Spinal cord (tissue), 10 donors: ENCODE measurements around the gene PREX1. TPM values are rescaled to one million over a fixed set of nuclear protein-coding genes. Genes with fewer than 3 reads are reported as not detected.
A peak's percentile ranks its signal among the peaks of the same experiment; 100 is the strongest.
"Not testable (repeated sequence)": the region's sequence is repeated elsewhere in the genome, so short reads cannot be mapped to it uniquely, and the experiment has no call there.

Experiments used
- DNase-seq, 6 donors: peaks; one replicate each; pipeline versions ENCODE4 v3.0.0 to v3.0.0-alpha.2; 2013 to 2015; ENCODE audit warnings: low spot score in 6 of 6, low read depth in 4 of 6
- H3K27ac ChIP-seq: one replicate; pipeline ENCODE4 v1.5.1; 2013; ENCODE audit warnings: low read depth, low read length, control low read depth
- H3K27me3 ChIP-seq: one replicate; pipeline ENCODE4 v1.6.1; 2013; ENCODE audit warnings: low read length; ENCODE audit not compliant: control insufficient read depth, insufficient read depth
- H3K36me3 ChIP-seq: one replicate; pipeline ENCODE4 v1.6.1; 2013; ENCODE audit warnings: low read length; ENCODE audit not compliant: control insufficient read depth, insufficient read depth
- H3K4me1 ChIP-seq: one replicate; pipeline ENCODE4 v1.6.1; 2013; ENCODE audit warnings: low read length; ENCODE audit not compliant: control insufficient read depth, insufficient read depth
- H3K4me3 ChIP-seq: one replicate; pipeline ENCODE4 v1.5.1; 2013; ENCODE audit warnings: low read depth, low read length, control low read depth
- H3K9me3 ChIP-seq: one replicate; pipeline ENCODE4 v1.6.1; 2013; ENCODE audit warnings: low read length; ENCODE audit not compliant: control insufficient read depth, insufficient read depth
- WGBS: methylation state at CpG from one replicate; pipeline ENCODE4 v1.1.5; 2013; ENCODE audit warnings: missing lambda C conversion rate; ENCODE audit not compliant: insufficient coverage; 5-methylcytosine and 5-hydroxymethylcytosine counted together
- long read RNA-seq, 4 donors: transcript quantifications; one replicate each; lab custom pipeline, GENCODE V29; 2026
- polyA plus RNA-seq, 2 donors: library from polyadenylated mRNA; unstranded; fragments of 120-200 nt; gene quantifications; one replicate each; pipeline ENCODE4 v1.2.1, GENCODE V29; 2013; ENCODE audit not compliant: insufficient read length in 2 of 2
- total RNA-seq, 2 donors: library from RNA; depleted of rRNA in 1 of 2; stranded (reverse); fragments of 120-200 nt in 1 of 2; fragments of >200 nt in 1 of 2; gene quantifications; one replicate each; pipeline versions ENCODE4 v1.2.3 to v1.2.4, GENCODE V29; 2013 to 2014
- donor health status: healthy.

PREX1 gene, protein sequence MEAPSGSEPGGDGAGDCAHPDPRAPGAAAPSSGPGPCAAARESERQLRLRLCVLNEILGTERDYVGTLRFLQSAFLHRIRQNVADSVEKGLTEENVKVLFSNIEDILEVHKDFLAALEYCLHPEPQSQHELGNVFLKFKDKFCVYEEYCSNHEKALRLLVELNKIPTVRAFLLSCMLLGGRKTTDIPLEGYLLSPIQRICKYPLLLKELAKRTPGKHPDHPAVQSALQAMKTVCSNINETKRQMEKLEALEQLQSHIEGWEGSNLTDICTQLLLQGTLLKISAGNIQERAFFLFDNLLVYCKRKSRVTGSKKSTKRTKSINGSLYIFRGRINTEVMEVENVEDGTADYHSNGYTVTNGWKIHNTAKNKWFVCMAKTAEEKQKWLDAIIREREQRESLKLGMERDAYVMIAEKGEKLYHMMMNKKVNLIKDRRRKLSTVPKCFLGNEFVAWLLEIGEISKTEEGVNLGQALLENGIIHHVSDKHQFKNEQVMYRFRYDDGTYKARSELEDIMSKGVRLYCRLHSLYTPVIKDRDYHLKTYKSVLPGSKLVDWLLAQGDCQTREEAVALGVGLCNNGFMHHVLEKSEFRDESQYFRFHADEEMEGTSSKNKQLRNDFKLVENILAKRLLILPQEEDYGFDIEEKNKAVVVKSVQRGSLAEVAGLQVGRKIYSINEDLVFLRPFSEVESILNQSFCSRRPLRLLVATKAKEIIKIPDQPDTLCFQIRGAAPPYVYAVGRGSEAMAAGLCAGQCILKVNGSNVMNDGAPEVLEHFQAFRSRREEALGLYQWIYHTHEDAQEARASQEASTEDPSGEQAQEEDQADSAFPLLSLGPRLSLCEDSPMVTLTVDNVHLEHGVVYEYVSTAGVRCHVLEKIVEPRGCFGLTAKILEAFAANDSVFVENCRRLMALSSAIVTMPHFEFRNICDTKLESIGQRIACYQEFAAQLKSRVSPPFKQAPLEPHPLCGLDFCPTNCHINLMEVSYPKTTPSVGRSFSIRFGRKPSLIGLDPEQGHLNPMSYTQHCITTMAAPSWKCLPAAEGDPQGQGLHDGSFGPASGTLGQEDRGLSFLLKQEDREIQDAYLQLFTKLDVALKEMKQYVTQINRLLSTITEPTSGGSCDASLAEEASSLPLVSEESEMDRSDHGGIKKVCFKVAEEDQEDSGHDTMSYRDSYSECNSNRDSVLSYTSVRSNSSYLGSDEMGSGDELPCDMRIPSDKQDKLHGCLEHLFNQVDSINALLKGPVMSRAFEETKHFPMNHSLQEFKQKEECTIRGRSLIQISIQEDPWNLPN (N-terminal part only)
- total RNA-seq = 10 to 100 TPM; 46.7 to 59.4 TPM
- polyA plus RNA-seq = 10 to 100 TPM; 86.5 to 99.1 TPM
- long read RNA-seq, donor 1, full-length matches to known transcripts = 8 of 28 reads
- long read RNA-seq, donor 1, partial matches to known transcripts = 20 of 28 reads
- long read RNA-seq, donor 1, other reads (novel, unspliced or antisense) = 0 of 28 reads
- long read RNA-seq, donor 2, full-length matches to known transcripts = 1 of 1 reads
- long read RNA-seq, donor 2, partial matches to known transcripts = 0 of 1 reads
- long read RNA-seq, donor 2, other reads (novel, unspliced or antisense) = 0 of 1 reads
- long read RNA-seq, donor 3, full-length matches to known transcripts = 3 of 15 reads
- long read RNA-seq, donor 3, partial matches to known transcripts = 12 of 15 reads
- long read RNA-seq, donor 3, other reads (novel, unspliced or antisense) = 0 of 15 reads
- long read RNA-seq, donor 4 = 0 reads

DNA sequence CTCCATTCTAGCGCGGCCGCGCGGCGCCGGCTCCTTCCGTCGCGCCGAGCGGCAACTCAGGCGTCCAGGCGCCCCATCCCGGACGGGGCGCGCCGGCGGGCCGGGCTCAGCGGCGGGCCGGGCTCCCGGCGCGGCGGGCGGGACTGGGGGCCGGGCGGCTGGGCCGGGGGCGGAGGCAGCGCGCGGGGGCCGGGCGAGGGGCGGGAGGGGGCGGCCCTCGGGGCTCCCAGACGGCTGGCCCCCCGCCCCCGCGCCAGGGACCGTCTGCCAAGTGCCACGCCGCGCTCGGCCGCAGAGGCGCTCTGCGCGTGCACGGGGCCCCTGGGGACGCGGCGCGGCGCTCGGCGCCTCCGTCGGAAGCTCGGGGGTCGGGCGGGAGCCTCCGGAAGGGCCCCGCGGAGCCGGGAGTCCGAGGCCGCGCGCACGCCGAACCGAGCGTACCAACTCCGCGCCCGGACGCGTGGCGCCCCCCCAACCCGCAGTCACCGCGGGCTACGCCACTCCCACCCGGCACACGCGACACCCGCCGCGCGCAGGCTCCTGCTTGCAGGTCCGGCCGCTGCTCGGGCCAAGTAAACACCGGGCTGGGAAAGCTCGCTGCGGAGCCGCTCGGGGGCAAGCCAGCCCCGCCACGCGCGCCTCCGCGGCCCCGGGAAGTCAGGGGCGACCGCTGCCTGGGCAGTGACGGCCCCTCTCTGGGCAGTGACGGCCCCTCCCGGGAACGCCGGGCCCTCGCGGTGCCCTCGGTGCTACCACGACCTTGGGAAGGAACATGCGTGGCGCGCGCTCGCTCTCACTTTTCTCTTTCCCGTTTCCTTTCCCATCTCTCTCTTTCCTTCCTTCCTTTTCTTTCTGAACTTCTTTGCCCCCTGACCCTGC lies at the start of gene PREX1:
PREX1 (minus strand) TSS at position 145 of the 879 bp plus-strand sequence; CDS start at position 6, 139 bp downstream.
- Histone ChIP-seq H3K27ac (peak within 1 kb of the TSS; percentile 79), H3K36me3 (no peaks in the 10 kb centered on the region), H3K4me3 (peak within 1 kb of the TSS; percentile 78), H3K4me1 (peaks cover 46% of the 10 kb centered on the region), H3K9me3 (no peaks in the 10 kb centered on the region), H3K27me3 (no peaks in the 10 kb centered on the region)
- WGBS = under 1% methylated on average over 128 of the region's 128 CpGs
- peak in 3 of 6 donors; percentile 72 to 93 (median 86) for DNase-seq

DNA sequence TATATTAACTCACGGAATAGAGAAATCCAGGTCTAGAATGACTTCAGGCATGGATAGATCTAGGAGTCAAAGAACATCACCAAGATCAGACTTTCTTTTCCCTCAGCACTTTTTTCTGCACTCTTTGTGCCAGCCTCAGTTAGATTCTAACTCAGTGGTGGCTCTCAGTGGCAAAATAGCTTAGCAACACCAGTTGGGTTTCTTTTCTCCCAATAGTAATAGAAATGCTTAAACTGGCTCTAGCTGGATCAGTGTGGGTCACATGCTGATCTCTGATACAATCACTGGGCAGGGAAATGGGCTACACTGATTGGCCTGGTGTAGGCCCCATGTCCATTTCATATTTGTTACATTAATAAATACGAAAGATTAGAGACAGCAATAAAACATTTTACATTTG lies 49.5 kb upstream of the PREX1 start:
- Histone ChIP-seq H3K27ac (no peak overlapping the region), H3K4me3 (no peak overlapping the region), H3K27me3 (no peaks in the 10 kb centered on the region), H3K4me1 (no peaks in the 10 kb centered on the region), H3K36me3 (no peaks in the 10 kb centered on the region), H3K9me3 (no peaks in the 10 kb centered on the region)
- no CpG with 5 or more reads among the region's 2 CpGs for WGBS
- DNase-seq = peak in 1 of 6 donors; percentile 38

DNA sequence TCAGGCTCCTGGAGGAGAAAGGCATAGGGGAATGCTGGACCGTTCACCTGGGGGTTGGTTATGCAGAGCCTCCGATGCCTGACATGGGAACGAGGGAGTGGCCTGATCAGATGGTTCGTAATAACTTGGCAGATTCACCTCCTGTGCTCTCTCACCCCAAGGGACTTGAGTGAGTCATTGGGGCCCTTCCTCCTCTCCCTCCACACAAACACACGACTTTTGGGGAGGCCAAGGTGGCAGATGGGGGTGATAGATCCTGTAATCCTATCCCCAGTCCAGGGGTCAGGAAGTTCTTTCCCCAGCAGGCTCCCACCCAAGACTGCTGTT lies 48.1 kb upstream of the PREX1 start:
- Histone ChIP-seq H3K27ac (no peak overlapping the region), H3K27me3 (no peaks in the 10 kb centered on the region), H3K36me3 (no peaks in the 10 kb centered on the region), H3K9me3 (no peaks in the 10 kb centered on the region), H3K4me1 (no peaks in the 10 kb centered on the region), H3K4me3 (no peak overlapping the region)
- 85% methylated on average over 3 of the region's 5 CpGs for WGBS
- DNase-seq = no peak

DNA sequence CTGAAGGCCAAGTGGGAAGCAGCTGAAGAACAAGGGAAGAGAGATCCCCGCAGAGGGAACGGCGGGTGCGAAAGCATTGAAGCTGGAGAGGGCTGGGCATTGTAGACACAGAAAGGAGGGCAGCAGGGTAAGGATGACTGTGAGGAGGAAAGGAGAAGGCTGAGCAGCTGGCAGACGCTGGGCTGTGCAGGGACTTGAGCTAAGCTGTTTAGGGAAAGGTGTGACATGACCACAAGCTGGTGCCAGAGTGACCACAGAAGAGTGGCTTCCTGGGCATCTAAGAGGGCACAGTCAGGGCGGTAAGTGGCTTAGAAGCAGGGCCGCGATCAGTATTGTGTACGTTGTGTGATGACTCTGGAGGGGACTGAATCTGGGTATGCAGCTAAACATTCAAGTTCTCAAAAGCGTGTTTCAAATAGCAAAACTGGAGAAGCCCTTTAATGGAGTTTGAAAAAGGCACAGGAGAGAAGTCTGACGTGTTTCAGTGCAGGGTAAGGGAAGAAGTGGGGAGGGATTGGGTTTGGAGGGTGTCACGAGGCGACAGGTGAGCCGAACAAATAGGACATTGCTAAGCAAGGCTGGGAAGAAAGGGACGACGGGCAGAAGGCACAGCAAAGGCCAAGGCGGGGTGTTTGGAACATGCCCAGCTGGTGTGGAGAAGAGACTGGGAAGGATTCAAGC lies 47.6 kb upstream of the PREX1 start:
- no peak for DNase-seq
- H3K36me3 ChIP-seq = no peaks in the 10 kb centered on the region
- WGBS = 86% methylated on average over 17 of the region's 17 CpGs
- no peaks in the 10 kb centered on the region for H3K27me3 ChIP-seq
- H3K27ac ChIP-seq = no peak overlapping the region
- H3K4me3 ChIP-seq = no peak overlapping the region
- H3K4me1 ChIP-seq = no peaks in the 10 kb centered on the region
- H3K9me3 ChIP-seq = no peaks in the 10 kb centered on the region

DNA sequence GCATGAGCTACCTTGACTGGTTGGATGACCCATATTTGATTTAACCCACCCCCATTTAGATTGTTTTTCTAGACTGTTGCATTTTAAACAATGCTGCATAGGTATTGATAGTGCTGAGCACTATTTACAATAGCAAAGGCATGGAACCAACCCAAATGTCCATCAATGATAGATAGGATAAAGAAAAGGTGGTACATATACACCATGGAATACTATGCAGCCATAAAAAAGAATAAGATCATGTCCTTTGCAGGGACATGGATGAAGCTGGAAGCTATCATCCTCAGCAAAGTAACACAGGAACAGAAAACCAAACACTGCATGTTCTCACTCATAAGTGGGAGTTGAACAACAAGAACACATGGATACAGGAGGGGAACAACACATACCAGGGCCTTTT lies 41.6 kb upstream of the PREX1 start:
- not testable (repeated sequence) for H3K27me3 ChIP-seq, H3K9me3 ChIP-seq, H3K4me3 ChIP-seq, DNase-seq, H3K27ac ChIP-seq, H3K4me1 ChIP-seq, H3K36me3 ChIP-seq

DNA sequence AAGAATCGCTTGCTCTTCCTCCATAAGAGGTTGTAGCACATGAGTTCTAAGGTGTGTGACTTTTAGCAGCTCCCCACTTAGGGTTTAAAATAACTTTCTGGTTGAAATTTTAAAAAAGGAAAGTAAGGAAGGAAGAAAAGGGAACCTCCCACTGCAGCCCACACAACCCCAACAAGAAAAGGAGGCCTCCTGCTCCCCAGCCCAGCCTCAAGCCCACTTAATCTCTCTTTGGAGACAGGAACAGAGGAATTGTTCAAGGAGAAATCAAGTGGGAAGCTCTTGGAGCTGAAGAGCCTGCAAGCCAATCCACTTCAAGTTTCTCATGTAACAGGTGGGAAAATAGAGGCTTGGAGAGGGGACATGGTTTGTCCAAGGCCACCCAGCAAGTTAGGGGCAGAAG lies 39.1 kb upstream of the PREX1 start:
- H3K4me1 ChIP-seq = no peaks in the 10 kb centered on the region

DNA sequence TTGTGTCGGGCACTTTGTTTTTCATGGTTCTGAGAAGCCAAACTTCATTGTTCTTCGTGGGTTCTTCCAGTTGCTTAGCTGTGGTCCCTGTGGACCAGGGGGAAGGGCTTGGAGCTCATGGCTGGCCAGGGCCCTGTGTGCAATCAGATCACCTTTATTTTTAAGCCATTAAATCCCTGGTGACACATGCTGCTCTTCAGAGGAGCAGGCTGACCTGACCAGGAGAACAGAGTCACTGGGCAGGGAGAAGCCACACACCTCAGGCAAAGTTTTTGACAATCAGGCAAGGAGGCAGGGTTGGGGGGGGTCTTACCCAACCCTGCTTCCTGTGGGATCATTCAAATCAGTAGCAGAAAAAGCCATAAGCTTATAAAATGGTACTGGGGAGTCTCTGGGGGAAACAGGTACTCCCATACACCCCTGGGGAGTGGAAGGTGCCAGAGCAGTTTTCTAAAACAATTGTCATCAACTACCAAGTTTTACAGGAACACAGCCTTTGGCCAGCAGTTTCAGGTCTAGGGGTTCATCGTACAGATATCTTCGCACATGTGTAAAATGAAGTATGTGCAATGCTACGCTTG lies 37.0 kb upstream of the PREX1 start:
- WGBS = 55% methylated on average over 2 of the region's 5 CpGs

More for the DNA sequence above, 39.1 kb upstream of the PREX1 start:
- Histone ChIP-seq H3K36me3 (no peaks in the 10 kb centered on the region), H3K9me3 (no peaks in the 10 kb centered on the region), H3K27ac (no peak overlapping the region), H3K27me3 (no peaks in the 10 kb centered on the region), H3K4me3 (no peak overlapping the region)
- no peak for DNase-seq
- no CpG with 5 or more reads among the region's 1 CpG for WGBS

DNA sequence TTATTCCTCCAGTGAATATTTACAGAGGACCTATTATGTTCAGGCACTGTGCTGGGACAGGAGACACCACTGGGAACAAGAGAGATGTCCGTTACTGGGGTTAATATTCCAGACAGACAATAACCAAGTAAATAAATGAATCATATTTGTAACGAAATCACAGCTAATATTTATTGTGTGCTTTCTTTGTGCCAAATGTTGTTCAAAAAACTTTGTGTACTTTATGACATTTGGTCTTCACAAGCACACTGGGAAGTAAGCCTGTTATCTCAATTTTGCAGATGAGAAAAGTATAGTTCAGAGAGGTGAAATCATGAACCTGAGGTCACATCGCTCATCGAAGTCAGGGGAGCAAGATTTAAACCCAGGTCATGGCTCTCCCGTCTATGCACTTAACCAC lies 36.5 kb upstream of the PREX1 start:
- no peaks in the 10 kb centered on the region for H3K36me3 ChIP-seq
- no CpG with 5 or more reads among the region's 5 CpGs for WGBS
- H3K27me3 ChIP-seq = no peaks in the 10 kb centered on the region
- H3K9me3 ChIP-seq = no peaks in the 10 kb centered on the region
- no peak for DNase-seq
- no peaks in the 10 kb centered on the region for H3K4me1 ChIP-seq
- H3K4me3 ChIP-seq = no peak overlapping the region
- H3K27ac ChIP-seq = no peak overlapping the region

More for the DNA sequence above, 37.0 kb upstream of the PREX1 start:
- Histone ChIP-seq H3K36me3 (no peaks in the 10 kb centered on the region), H3K4me3 (no peak overlapping the region), H3K4me1 (no peaks in the 10 kb centered on the region), H3K27ac (no peak overlapping the region), H3K27me3 (no peaks in the 10 kb centered on the region), H3K9me3 (no peaks in the 10 kb centered on the region)
- no peak for DNase-seq
